CD4-positive, alpha-beta T cell treated with Interleukin-15 for 1 hour (primary cell): ENCODE results near the gene FAM240A.
"Not testable (repeated sequence)": the region's sequence is repeated elsewhere in the genome, so short reads cannot be mapped to it uniquely, and the experiment has no call there.

Experiments
- DNase-seq: peaks from one replicate; pipeline ENCODE4 v3.0.0-alpha.2; 2020

Gene FAM240A

DNA sequence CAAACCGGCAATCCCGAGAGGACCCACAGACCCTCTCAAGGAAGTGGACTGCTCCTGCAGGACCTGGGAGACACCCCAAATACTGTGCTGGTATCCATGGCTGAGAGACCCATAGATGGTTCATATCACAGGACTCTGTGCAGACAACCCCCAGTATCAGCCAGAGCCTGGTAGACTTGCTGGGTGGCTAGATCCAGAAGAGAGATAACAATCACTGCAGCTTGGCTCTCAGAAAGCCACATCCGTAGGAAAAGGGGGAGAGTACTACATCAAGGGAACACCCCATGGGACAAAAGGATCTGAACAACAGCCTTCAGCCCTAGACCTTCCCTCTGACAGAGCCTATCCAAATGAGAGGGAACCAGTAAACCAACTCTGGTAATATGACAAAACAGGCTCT, 25.1 kb upstream of the FAM240A start:
- DNase-seq = not testable (repeated sequence)

DNA sequence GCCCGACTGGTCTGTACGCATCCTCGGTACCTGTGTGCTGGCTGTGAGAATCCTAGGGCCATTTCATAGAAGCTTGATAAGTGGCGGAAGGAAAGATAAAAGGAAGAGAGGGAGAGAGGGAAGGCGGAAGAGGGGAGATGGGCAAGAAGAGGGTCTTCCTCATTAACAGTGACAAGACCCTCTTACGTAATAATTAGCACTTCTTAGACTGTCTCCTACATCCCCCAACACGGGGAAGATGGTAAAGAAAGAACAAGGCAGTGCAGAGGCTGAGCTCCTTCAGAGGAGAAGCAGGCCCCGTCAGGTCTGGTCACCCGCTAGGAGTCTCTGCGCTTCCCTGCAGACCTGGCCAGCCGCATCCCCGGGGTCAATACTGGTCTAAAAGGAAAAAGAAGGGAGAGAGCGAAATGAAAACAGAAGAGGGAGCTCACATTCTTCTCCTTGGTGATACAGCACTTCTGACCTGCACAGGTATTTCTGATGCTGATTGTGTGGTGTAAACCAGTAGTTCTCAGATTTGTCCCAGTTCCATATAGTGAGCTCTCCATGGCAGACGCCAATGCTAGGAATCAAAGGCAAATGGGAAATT, 19.0 kb upstream of the FAM240A start:
- DNase-seq = no peak

GRCh38 chr3:46593979-46594378, 18.3 kb upstream of the FAM240A start:
- no peak for DNase-seq

DNA sequence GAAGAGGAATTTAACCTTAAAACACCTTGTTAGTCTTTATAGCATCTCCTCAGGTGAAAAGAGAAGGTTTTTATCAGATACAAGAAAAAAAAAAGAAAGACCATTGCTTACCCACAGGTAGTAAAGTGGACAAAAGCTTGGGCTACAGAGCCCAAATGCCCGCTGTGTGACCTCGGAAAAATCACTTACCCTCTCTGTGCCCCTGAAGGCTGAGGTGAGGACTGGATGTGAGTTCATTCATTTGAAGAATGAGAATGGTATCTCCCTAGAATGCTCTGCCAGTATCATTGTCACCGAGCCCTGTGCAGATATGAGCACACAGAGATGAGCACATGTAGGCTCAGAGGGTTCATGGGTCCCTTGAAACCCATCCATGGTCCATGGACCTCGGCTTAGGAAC, 17.6 kb upstream of the FAM240A start:
- no peak for DNase-seq

GRCh38 chr3:46595819-46596314, 16.5 kb upstream of the FAM240A start:
- DNase-seq = no peak

DNA sequence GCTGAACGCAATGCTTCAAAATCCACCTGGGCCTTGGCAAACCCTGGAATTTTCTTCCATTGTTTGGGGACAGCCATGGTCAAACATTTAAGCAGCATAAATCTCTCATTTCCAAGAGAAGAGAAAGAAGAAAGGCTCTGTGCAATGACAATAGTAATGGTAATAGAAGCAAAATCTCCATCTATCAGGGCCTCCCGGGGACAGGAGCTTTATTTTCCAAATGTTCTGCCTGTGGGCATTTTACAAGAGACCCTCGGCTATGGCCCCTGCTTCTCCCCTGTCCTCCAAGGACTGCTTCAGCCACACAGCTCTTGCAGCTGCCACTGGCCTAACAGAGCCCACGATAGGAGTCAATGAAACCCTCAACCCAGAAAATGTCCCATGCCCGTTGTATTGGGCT, 12.7 kb upstream of the FAM240A start:
- DNase-seq = no peak

GRCh38 chr3:46603446-46604046, 8.8 kb upstream of the FAM240A start:
- no peak for DNase-seq

DNA sequence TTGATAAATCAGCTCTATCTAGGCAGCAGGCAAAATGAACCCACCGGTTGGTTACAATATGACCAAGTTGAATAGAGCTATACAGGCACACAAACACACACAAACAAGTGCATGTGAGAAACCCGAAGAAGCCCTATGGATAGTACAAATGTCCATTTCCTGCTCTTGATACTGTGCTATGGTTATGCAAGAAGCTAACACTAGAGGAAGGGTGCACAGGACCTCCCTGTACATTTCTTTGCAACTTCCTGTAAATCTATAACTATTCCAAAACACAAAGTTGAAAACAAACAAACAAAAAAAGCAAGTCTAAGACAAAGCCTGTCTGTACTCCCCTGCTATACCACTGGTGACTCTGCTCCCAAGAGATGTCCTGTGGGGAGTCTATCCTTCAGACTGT, 8.2 kb upstream of the FAM240A start:
- DNase-seq = no peak

DNA sequence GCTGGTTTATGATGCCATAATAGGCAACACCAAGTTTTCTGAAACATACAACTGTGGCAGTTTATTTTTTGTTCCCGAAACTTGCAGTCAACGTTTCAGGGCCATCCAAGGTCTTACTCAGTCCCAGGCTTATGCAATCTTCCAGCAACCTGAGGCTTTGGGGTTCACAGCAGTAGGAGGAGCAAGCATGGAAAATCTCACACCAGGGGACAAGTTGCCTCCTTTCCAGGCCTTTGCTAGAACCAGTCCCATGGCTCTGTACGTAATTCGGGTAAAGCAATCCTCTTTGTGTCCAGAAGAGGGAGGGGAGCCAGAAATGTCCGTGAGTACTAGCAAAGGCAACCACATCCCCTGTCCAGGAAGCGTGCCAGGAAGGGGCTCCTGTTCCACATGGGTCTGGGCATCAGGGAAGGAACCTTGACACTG, 4.7 kb upstream of the FAM240A start:
- DNase-seq = no peak

DNA sequence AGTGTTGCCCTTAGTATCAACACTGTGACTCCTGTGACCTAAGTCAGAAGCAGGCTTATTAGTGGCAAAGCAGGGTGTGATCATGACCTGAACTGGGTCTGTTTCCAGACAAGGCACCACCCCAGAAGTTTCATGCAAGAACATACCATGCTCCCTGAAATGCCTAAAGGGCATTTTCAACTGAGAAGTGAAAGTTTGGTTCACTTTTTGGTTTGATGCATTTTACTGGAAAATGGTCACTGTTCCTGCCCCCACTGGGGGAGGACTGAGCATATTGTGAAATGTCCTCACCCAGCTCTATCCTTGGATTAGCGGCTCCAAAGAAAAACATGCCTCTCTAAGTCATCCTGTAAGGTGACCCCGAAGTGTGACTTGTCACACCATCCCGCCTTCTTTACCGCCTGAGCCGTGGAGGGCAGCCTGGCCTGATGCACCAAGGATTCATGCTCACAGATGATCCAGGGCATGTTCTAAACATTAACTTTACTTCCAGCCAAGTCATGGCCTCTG, 3.1 kb upstream of the FAM240A start:
- no peak for DNase-seq

- DNase-seq = no peak
Measured at GRCh38 chr3:46609944-46610722, 2.2 kb upstream of the FAM240A start.

DNA sequence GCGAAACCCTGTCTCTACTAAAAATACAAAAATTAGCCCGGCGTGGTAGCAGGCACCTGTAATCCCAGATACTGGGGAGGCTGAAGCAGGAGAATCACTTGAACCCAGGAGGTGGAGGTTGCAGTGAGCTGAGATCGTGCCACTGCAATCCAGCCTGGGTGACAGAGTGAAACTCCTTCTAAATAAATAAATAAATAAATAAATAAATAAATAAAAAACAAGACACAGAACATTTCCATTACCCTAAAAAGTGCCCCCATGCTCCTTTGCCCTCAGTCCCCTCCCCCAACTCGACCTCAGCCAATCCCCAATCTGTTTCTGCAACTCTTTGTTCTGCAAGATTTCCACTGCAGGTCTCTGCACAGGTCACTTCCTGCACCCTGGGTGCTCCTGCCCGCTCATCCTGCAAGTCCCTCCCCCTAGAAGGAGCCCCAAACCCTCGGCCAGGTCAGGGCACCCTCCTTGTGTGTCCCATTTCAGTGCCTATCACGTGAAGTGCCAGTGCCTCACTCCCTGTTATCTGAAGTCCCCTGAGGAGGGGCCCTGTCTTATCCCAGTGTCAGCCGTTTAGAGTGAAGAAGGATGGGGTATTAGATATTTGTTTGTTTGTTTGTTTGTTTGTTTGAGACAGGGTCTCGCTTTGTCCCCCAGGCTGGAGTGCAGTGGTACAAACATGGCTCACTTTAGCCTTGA, 1.1 kb downstream of the FAM240A start:
- no peak for DNase-seq

GRCh38 chr3:46614431-46614830, 2.1 kb downstream of the FAM240A start:
- no peak for DNase-seq

DNA sequence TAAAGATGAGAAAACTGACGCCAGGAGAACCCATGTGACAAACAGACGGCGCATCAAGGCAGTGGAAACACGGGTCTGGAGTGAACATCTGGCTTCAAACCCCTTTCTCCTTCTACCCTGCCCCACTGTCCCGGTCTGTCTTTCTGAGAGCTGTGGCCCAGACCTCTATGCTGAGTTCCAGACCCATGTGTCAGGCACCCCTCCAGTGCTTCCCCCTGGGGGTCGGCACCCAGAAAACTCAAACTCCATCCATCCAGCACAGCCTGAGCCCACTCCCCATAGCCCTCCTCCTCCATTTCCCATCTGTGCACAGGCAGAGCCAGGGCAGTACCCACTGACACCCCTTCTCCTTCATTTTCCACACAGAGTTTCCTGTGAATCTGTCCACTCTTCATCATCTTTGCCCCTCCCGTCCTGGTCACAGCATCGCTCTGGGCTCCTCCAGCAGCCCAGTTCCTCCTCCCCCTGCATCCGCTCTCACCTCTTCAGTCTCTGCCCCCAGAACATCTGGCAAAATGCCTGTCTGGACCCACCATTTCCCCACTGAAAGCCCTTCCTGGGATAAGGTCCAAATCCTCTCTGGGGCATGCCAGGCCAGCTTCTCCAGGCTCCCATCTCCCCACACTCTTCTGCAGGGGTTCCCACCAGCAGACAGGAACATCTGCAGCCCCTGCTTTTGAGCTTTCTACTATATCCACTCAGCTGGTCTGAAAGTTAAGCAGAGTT, 2.9 kb downstream of the FAM240A start:
- DNase-seq = no peak

DNA sequence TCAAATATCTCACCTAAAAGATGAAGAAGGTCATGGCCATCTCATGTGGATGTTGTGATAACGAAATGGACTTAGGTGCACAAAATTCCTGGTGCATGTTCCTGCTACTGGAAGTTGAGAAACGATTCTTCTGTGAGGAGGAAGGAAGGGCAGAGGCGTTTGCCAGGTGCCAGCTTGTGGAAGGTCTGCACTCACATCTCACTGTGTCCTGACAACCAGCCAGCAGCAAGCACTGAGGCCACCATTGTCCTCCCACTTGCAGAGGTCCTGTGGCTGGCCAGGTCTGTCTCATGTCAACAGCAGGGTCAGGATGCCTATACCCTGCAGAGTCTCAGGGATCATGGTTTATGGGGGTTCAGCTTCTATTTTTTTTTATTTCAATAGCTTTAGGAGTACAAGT, 3.7 kb downstream of the FAM240A start:
- DNase-seq = no peak

GRCh38 chr3:46617941-46618340, 5.6 kb downstream of the FAM240A start:
- no peak for DNase-seq

DNA sequence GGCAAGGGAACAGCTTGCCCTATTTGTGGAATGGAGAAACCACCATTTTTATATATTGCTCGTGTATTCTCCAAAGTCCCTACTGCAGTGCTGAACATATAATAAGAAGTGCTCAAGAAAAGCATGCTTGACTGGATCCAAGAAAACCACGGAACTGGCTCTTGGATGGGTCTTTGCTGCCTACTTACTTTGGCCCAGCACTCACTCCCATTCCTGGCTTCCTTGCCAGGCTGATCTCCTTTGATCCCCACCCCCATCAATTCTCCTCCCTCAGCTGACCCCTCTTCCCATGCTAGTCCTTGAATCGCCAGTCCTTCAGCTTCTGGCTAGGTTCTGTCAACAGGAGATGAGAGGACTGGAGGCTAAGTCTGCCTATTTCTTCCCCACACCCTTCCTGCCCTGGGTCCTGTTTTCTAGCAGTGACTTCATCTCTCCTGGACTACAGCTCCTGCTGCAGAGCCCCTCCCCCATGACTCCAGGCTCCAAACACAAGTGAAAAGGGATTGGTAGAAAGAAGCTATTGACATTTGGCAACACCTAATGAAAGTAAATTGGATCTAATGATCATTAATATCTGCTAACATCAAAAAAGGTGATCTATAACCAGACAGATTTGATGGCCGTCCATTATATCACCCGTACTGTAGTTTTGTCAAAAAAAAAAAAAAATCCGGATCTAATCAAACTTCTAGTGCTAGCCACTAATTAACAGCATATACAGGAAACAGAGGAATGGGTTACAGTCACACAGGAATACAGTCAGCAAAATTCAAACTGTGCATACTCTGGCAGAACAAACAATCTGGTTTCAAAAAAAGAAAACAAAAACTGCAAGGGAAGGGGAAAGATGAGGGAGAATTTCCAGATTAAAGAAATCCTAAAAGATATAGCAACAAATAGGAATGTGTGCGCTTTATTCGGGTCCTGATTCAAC, 7.8 kb downstream of the FAM240A start:
- DNase-seq = no peak

- DNase-seq = no peak
Measured at GRCh38 chr3:46624533-46624932, 12.2 kb downstream of the FAM240A start.

GRCh38 chr3:46624975-46625490, 12.7 kb downstream of the FAM240A start:
- DNase-seq = no peak

DNA sequence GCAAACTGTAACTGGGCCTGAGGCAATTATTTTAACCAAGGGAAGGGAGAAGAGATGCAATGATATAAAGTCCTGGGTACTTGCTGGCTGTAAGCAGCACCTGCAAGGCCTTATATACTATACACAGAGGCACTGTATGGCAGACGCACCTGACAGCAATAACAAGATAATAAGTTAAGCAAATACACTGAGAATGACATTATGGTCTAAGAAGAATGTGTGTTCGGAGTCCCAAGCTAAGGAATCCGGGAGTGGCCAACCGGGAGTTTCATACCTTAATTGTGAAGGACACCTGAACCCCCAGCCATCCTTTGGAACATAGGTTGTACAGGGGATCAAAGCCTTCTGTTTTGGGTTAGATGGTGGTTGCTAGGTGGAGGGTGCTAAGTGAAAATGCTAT, 13.7 kb downstream of the FAM240A start:
- DNase-seq = no peak

DNA sequence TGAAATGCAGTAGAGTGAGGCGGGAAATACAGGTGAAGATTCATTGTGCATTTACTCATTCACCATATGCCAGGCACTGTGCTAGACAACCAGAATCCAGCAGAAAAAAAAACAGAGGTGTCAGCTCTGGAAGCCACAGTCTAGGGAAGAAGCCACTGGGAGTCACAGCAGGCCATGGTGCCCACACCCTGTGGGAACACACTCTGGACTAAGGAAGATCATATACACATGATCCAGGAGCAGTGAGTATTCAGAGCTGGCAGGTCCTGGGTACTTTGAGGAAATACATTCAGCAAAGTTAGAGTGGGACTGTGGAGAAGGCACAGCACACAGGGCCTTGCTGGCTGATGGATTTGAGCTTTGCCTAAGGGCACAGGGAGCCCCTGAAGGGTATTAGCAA, 14.8 kb downstream of the FAM240A start:
- no peak for DNase-seq
